Smooth muscle cell (in vitro differentiated cells): ENCODE measurements around the gene WRNIP1. TPM values are rescaled to one million over a fixed set of nuclear protein-coding genes. Genes with fewer than 3 reads are reported as not detected.

ENCODE experiments used
- DNase-seq: peaks from one replicate; lab custom pipeline; 2025; ENCODE audit not compliant: unreplicated experiment; lab: John Stamatoyannopoulos, UW
- H2AFZ ChIP-seq: fragments of 200-600 bp; sonication (generic); 2 replicates; pipeline ENCODE4 v1.6.0; 2016; ENCODE audit warnings: antibody characterized with exemption, low read depth, mild to moderate bottlenecking
- H3F3A ChIP-seq: fragments of 200-600 bp; sonication (generic); 2 replicates; pipeline ENCODE4 v1.6.0; 2017; ENCODE audit warnings: antibody characterized with exemption, low read depth
- H3K27ac ChIP-seq: fragments of 200-600 bp; sonication (generic); 2 replicates; pipeline ENCODE4 v1.5.1; 2016; ENCODE audit warnings: low read depth, mild to moderate bottlenecking
- H3K27me3 ChIP-seq: fragments of 200-600 bp; sonication (generic); 2 replicates; pipeline ENCODE4 v1.6.1; 2016; ENCODE audit warnings: low read depth, mild to moderate bottlenecking
- H3K36me3 ChIP-seq: fragments of 200-600 bp; sonication (generic); 2 replicates; pipeline ENCODE4 v1.5.1; 2016; ENCODE audit warnings: low read depth
- H3K4me1 ChIP-seq: fragments of 200-600 bp; sonication (generic); 2 replicates; pipeline ENCODE4 v1.5.1; 2016; ENCODE audit warnings: low read depth
- H3K4me2 ChIP-seq: fragments of 200-600 bp; sonication (generic); 2 replicates; pipeline ENCODE4 v1.6.0; 2016; ENCODE audit warnings: mild to moderate bottlenecking
- H3K4me3 ChIP-seq: fragments of 200-600 bp; sonication (generic); 2 replicates; pipeline ENCODE4 v1.5.1; 2016; ENCODE audit warnings: mild to moderate bottlenecking
- H3K79me2 ChIP-seq: fragments of 200-600 bp; sonication (generic); 2 replicates; pipeline ENCODE4 v1.6.0; 2016; ENCODE audit warnings: low read depth, mild to moderate bottlenecking
- H3K9ac ChIP-seq: fragments of 200-600 bp; sonication (generic); 2 replicates; pipeline ENCODE4 v1.6.0; 2016; ENCODE audit warnings: low read depth
- H3K9me3 ChIP-seq: fragments of 200-600 bp; sonication (generic); replicated peaks from 2 replicates; pipeline ENCODE4 v1.5.1; 2016; ENCODE audit warnings: low read depth
- H4K20me1 ChIP-seq: fragments of 200-600 bp; sonication (generic); 2 replicates; pipeline ENCODE4 v1.6.0; 2016; ENCODE audit warnings: low read depth
- WGBS: methylation state at CpG from one replicate; pipeline ENCODE4 v1.1.7; 2016; ENCODE audit warnings: low lambda C conversion rate; 5-methylcytosine and 5-hydroxymethylcytosine counted together
- polyA plus RNA-seq: library from polyadenylated mRNA; unstranded; fragments of >200 nt; fragmentation: Nextera tagmentation; extraction: Ambion mirVana; gene quantifications from 2 replicates; pipeline ENCODE4 v1.2.1, GENCODE V29; 2016
- total RNA-seq: library from RNA; depleted of rRNA; stranded (reverse); fragments of >200 nt; gene quantifications from 2 replicates; pipeline ENCODE4 v1.2.3, GENCODE V29; 2014
- TF ChIP-seq, protein P1 (sequence below): fragments of 200-600 bp; sonication (generic); IDR thresholded peaks from 2 replicates; pipeline ENCODE4 v1.5.1; 2017; ENCODE audit warnings: borderline replicate concordance, mild to moderate bottlenecking, antibody characterized with exemption; ENCODE audit not compliant: insufficient read depth, poor library complexity, severe bottlenecking

The WRNIP1 gene
- total and polyA plus RNA-seq, 2 experiments from 2014 or later, result 20.0 to 29.6 TPM

DNA sequence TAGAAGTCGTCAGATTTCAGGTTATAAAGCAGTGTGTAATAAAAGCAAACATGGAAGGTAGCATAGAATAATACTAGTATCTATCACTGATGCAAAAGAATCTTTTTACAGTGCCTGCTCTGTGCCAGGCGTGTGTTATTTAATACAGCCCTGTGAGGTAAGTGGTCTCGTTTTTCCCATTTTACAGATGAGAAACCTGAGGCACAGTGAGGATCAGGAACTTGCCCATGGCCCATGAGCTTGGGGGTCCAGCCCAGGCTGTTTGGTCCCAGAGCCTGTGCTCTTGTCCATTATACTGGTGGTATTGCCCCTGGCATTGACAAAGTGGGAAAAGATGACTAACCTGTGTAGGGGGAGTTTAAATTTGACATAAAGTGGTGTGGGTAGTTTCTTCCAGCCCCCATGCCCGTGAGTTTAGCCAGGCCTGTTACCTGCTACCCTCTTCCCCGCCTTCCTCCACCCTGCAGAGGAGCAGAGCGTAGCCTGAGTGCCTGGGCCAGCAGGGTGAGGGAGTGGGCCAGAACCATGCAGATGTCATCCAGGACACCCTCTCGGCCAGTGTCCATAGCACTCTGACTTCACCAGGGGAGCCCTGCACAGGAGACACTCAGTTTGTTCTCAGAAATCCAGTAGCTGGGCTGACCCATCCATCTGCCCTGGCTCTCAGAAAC lies 16.6 kb downstream of the WRNIP1 start:
- Histone ChIP-seq H3K4me3 (no peak overlapping the region), H3K4me1 (peaks cover 2% of the 10 kb centered on the region), H4K20me1 (peaks cover 76% of the 10 kb centered on the region), H3K27me3 (no peaks in the 10 kb centered on the region), H2AFZ (no peak overlapping the region), H3K4me2 (no peak overlapping the region), H3K27ac (no peak overlapping the region), H3F3A (no peaks in the 10 kb centered on the region), H3K36me3 (peaks cover 10% of the 10 kb centered on the region), H3K79me2 (peaks cover 26% of the 10 kb centered on the region), H3K9ac (no peak overlapping the region), H3K9me3 (no peaks in the 10 kb centered on the region)
- TF ChIP-seq, protein P1, sequence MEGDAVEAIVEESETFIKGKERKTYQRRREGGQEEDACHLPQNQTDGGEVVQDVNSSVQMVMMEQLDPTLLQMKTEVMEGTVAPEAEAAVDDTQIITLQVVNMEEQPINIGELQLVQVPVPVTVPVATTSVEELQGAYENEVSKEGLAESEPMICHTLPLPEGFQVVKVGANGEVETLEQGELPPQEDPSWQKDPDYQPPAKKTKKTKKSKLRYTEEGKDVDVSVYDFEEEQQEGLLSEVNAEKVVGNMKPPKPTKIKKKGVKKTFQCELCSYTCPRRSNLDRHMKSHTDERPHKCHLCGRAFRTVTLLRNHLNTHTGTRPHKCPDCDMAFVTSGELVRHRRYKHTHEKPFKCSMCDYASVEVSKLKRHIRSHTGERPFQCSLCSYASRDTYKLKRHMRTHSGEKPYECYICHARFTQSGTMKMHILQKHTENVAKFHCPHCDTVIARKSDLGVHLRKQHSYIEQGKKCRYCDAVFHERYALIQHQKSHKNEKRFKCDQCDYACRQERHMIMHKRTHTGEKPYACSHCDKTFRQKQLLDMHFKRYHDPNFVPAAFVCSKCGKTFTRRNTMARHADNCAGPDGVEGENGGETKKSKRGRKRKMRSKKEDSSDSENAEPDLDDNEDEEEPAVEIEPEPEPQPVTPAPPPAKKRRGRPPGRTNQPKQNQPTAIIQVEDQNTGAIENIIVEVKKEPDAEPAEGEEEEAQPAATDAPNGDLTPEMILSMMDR, result no peak
- 93% methylated on average over 7 of the region's 7 CpGs for WGBS
- DNase-seq, result no peak

DNA sequence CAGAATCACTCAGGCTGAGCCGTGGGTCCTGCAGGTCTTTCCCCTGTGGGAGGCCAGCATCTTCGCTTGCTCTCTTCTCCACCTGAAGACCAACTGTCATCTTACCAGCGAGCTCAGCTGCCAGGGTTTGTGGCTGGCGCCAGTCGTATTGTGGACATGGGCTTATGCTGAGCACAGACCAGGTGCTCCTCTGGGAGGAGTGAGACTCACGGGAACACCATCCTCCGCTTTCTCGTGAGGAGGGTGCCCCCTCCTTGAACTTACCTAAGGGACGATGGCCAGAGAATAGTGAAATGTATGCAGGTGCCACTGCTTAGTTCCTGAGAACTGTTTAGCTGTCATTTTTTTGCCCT lies 17.1 kb downstream of the WRNIP1 start:
- TF ChIP-seq, protein P1, result no peak
- peaks cover 21% of the 10 kb centered on the region for H3K79me2 ChIP-seq
- H3K9me3 ChIP-seq, result no peaks in the 10 kb centered on the region
- H3F3A ChIP-seq, result no peaks in the 10 kb centered on the region
- no peaks in the 10 kb centered on the region for H3K27me3 ChIP-seq
- H3K36me3 ChIP-seq, result peaks cover 10% of the 10 kb centered on the region
- 96% methylated on average over 9 of the region's 9 CpGs for WGBS
- no peak overlapping the region for H3K27ac ChIP-seq
- no peak overlapping the region for H3K4me3 ChIP-seq
- no peak overlapping the region for H3K9ac ChIP-seq
- DNase-seq, result no peak
- H2AFZ ChIP-seq, result no peak overlapping the region
- peaks cover 71% of the 10 kb centered on the region for H4K20me1 ChIP-seq
- H3K4me2 ChIP-seq, result no peak overlapping the region
- no peaks in the 10 kb centered on the region for H3K4me1 ChIP-seq

DNA sequence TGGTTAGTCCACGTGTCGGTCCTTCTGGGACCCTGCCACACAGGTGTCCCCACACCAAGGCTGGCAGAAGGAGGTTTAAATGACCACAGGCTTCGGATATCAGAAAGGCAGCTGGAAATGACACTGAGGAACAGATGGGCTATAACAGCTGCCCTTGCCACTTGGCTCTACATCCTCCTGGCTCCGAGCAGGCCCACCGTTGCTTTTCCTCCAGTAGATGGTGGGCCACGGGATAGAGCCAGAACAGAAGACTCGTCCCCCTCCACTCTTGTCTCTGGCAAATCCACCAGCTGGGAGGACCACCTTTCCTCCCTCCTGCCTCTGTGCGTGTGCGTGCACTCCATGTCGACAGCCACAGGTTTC lies 17.6 kb downstream of the WRNIP1 start:
- Histone ChIP-seq H3K4me3 (no peak overlapping the region), H2AFZ (no peak overlapping the region), H3K79me2 (peaks cover 16% of the 10 kb centered on the region), H3K4me2 (no peak overlapping the region), H3K9ac (no peak overlapping the region), H3K4me1 (no peaks in the 10 kb centered on the region), H4K20me1 (peaks cover 66% of the 10 kb centered on the region), H3K27ac (no peak overlapping the region), H3K36me3 (peaks cover 10% of the 10 kb centered on the region), H3K27me3 (no peaks in the 10 kb centered on the region), H3K9me3 (no peaks in the 10 kb centered on the region), H3F3A (peaks cover under 1% of the 10 kb centered on the region)
- TF ChIP-seq, protein P1, result no peak
- 96% methylated on average over 10 of the region's 10 CpGs for WGBS
- DNase-seq, result no peak
